Measurements from ENCODE around the gene PATZ1. TPM values are rescaled to one million over a fixed set of nuclear protein-coding genes. Genes with fewer than 3 reads are reported as not detected.
"Not testable (repeated sequence)": the region's sequence is repeated elsewhere in the genome, so short reads cannot be mapped to it uniquely, and the experiment has no call there.

PATZ1 gene, protein sequence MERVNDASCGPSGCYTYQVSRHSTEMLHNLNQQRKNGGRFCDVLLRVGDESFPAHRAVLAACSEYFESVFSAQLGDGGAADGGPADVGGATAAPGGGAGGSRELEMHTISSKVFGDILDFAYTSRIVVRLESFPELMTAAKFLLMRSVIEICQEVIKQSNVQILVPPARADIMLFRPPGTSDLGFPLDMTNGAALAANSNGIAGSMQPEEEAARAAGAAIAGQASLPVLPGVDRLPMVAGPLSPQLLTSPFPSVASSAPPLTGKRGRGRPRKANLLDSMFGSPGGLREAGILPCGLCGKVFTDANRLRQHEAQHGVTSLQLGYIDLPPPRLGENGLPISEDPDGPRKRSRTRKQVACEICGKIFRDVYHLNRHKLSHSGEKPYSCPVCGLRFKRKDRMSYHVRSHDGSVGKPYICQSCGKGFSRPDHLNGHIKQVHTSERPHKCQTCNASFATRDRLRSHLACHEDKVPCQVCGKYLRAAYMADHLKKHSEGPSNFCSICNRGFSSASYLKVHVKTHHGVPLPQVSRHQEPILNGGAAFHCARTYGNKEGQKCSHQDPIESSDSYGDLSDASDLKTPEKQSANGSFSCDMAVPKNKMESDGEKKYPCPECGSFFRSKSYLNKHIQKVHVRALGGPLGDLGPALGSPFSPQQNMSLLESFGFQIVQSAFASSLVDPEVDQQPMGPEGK
- total RNA-seq, result 28.9 TPM

DNA sequence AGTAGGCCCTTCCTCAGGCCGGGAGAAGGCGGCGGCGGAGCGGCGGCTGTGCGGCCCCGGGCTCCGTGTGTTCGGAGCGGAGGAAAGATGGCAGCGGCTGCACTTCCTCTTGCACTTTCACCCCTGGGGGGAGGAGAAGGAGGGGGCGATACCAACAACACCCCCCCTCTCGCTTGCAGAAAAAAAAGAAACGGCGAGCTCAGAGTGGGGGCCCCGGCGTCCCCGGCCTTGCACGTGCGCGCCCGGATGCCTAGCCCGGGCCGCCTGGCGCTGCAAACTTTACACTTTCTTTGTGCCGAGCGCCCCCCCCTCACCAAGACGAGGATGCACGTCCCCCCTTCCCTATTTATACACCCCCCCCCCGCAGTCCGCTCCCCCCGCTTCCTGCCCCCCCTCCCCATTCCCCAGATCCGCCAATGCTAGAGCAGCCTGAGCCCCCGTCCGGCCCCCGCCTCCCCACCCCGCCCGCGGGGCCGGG, at the start of gene PATZ1:
PATZ1 (minus strand) TSS at position 92 of the 478 bp plus-strand sequence. CDS start 744 bp downstream, outside the sequence.
- intact Hi-C loops (cut with DNase I), result loop anchor here (1.0 to 5.0 kb wide), 3 partner anchors 53 to 286 kb away; partner anchors contain the start of genes DRG1 and EIF4ENIF1
- DNase-seq (ENCODE audit: low spot score in 2 of 2), result peak in 1 of 2 donors; percentile 85
- H3K27ac ChIP-seq, result peak within 1 kb of the TSS; percentile 71 to 78
- TF ChIP-seq, protein P1, sequence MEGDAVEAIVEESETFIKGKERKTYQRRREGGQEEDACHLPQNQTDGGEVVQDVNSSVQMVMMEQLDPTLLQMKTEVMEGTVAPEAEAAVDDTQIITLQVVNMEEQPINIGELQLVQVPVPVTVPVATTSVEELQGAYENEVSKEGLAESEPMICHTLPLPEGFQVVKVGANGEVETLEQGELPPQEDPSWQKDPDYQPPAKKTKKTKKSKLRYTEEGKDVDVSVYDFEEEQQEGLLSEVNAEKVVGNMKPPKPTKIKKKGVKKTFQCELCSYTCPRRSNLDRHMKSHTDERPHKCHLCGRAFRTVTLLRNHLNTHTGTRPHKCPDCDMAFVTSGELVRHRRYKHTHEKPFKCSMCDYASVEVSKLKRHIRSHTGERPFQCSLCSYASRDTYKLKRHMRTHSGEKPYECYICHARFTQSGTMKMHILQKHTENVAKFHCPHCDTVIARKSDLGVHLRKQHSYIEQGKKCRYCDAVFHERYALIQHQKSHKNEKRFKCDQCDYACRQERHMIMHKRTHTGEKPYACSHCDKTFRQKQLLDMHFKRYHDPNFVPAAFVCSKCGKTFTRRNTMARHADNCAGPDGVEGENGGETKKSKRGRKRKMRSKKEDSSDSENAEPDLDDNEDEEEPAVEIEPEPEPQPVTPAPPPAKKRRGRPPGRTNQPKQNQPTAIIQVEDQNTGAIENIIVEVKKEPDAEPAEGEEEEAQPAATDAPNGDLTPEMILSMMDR (IDR thresholded peaks at IDR 0.05), result no peak
- H3K4me1 ChIP-seq, result peaks cover 0 to 27% of the 10 kb centered on the region in 2 donors
- H3K4me3 ChIP-seq, result peak within 1 kb of the TSS; percentile 56 to 93
- peaks cover 10 to 15% of the 10 kb centered on the region in 2 donors for H3K36me3 ChIP-seq
- H3K27me3 ChIP-seq, result no peaks in the 10 kb centered on the region
- no peaks in the 10 kb centered on the region for H3K9me3 ChIP-seq

DNA sequence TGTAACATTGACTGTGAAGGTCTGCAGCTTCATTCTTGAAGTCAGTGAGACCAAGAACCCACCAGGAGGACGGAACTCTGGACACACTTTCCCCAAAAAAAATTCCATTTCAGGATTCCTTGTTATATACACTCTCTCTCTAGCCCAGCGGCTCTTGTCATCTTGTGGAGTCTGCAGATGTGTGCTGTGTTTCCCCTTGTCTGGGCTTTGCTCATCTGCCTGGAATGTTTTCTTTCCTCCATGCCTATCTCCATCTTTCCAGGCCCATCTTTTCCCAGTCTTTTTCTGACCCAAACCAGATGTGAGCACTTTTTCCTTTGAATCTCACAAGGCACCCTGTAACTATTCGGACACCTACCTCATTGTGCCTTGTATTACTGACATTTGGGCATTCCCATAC, 48.2 kb upstream of the PATZ1 start:
- no peak for DNase-seq (ENCODE audit: low spot score in 2 of 2)
- TF ChIP-seq, protein P1 (IDR thresholded peaks at IDR 0.05), result no peak
- H3K36me3 ChIP-seq, result no peaks in the 10 kb centered on the region
- H3K27me3 ChIP-seq, result no peaks in the 10 kb centered on the region
- intact Hi-C loops (cut with DNase I), result no loop called here
- H3K9me3 ChIP-seq, result no peaks in the 10 kb centered on the region
- H3K4me3 ChIP-seq, result no peak overlapping the region
- H3K4me1 ChIP-seq, result peaks cover 0 to 3% of the 10 kb centered on the region in 2 donors
- H3K27ac ChIP-seq, result no peak overlapping the region

DNA sequence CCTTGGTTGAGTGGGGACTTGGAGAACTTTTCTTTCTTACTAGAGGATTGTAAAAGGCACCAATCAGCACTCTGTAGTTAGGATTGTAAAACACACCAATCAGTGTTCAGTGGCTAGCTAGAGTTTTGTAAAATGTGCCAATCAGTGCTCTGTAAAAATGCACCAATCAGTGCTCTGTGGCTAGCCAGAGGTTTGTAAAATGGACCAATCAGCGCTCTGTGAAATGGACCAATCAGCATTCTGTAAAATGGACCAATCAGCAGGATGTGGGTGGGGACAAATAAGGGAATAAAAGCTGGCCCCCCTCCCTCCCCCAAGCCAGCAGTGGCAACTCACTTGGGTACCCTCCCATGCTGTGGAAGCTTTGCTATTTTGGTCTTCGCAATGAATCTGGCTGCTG, 47.7 kb upstream of the PATZ1 start:
- no peaks in the 10 kb centered on the region for H3K27me3 ChIP-seq

DNA sequence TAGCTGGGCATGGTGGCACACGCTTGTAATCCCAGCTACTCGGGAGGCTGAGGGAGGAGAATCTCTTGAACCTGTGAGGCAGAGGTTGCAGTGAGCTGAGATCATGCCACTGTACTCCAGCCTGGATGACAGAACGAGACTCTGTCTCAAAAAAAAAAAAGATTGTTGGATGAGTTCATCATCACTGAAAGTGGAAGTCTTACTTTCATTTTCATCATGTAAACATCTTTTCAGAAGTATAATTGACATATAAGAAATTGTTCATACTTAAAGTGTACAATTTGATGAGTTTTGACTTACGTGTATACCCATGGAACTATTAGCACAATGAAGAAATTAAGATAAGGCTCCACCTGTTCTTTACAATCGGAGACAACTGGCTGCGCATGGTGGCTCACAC, 32.5 kb upstream of the PATZ1 start:
- H3K36me3 ChIP-seq; H3K9me3 ChIP-seq; DNase-seq (ENCODE audit: low spot score in 2 of 2); H3K4me3 ChIP-seq; intact Hi-C loops (cut with DNase I); H3K27ac ChIP-seq; H3K27me3 ChIP-seq; H3K4me1 ChIP-seq: not testable (repeated sequence)

More for the DNA sequence above, 47.7 kb upstream of the PATZ1 start:
- no peak overlapping the region for H3K27ac ChIP-seq
- TF ChIP-seq, protein P1 (IDR thresholded peaks at IDR 0.05), result no peak
- intact Hi-C loops (cut with DNase I), result no loop called here
- H3K4me3 ChIP-seq, result no peak overlapping the region
- no peak for DNase-seq (ENCODE audit: low spot score in 2 of 2)
- peaks cover 0 to under 1% of the 10 kb centered on the region in 2 donors for H3K4me1 ChIP-seq
- no peaks in the 10 kb centered on the region for H3K9me3 ChIP-seq
- no peaks in the 10 kb centered on the region for H3K36me3 ChIP-seq

DNA sequence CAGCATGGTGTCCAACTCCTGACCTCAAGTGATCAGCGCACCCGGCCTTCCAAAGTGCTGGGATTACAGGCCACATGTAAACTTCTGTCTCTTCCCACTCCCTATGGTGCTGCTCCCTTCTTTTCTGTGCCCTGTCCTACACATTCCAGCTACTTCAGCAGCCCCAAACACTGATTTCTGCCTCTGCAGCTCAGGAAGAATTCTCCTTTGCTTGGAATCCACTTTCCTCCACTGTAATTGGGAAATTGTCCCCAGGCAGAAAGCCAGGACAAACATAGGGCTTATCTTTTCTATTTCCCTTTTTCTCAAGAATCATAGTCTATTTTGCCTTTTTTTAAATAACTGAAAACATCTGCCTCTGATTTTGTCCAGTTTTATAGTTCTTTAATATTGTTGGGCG, 32.0 kb upstream of the PATZ1 start:
- no peak for DNase-seq (ENCODE audit: low spot score in 2 of 2)
- no peaks in the 10 kb centered on the region for H3K36me3 ChIP-seq
- intact Hi-C loops (cut with DNase I), result no loop called here
- TF ChIP-seq, protein P1 (IDR thresholded peaks at IDR 0.05), result no peak
- no peaks in the 10 kb centered on the region for H3K27me3 ChIP-seq
- no peak overlapping the region for H3K27ac ChIP-seq
- H3K4me3 ChIP-seq, result no peak overlapping the region
- no peaks in the 10 kb centered on the region for H3K9me3 ChIP-seq
- H3K4me1 ChIP-seq, result no peaks in the 10 kb centered on the region

DNA sequence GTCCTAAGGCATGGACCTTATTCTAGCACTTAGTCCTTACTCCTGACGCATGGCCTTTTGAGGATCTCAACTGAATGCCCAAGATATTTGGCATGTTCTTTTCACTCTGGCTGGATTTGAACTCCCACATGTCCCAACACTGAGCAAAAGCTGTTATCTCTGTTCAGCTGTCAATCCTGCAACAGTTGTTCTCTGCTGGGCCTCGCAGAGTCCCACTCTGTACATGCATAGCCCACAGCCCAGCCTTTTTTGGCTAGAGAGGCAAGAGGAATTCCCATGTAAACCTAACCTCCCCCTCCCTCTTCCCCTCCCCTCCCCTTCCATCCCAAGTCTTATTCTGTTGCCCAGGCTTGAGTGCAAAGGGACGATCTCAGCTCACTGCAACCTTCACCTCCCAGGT, 31.5 kb upstream of the PATZ1 start:
- no peaks in the 10 kb centered on the region for H3K9me3 ChIP-seq
- no peak overlapping the region for H3K27ac ChIP-seq
- H3K27me3 ChIP-seq, result no peaks in the 10 kb centered on the region
- no peaks in the 10 kb centered on the region for H3K4me1 ChIP-seq
- TF ChIP-seq, protein P1 (IDR thresholded peaks at IDR 0.05), result no peak
- no peak overlapping the region for H3K4me3 ChIP-seq
- intact Hi-C loops (cut with DNase I), result no loop called here
- no peak for DNase-seq (ENCODE audit: low spot score in 2 of 2)
- H3K36me3 ChIP-seq, result no peaks in the 10 kb centered on the region

Measured in ascending aorta (tissue), 2 donors.